B cell (primary cell): ENCODE measurements around the gene HSBP1. TPM values are rescaled to one million over a fixed set of nuclear protein-coding genes. Genes with fewer than 3 reads are reported as not detected.

Experiments
- ATAC-seq: fragments of 200-7000 bp; cut with Tn5 transposase; one replicate; pipeline ENCODE4 v1.10.0; 2021; ENCODE audit warnings: low read depth, mild to moderate bottlenecking, moderate number of reproducible peaks, moderate library complexity
- CTCF ChIA-PET: fragments of 350-600 bp; sonication (Branson Sonifier 250); formaldehyde crosslinking; loops from one replicate; lab custom pipeline; 2021; ENCODE audit warnings: antibody characterized with exemption, inconsistent platforms; lab: Charles Lee
- POLR2A ChIA-PET: fragments of 350-600 bp; sonication (Branson Sonifier 250); formaldehyde crosslinking; loops from one replicate; lab custom pipeline; 2021; ENCODE audit warnings: antibody characterized with exemption; lab: Charles Lee
- DNase-seq: peaks from one replicate; pipeline ENCODE4 v3.0.0; 2013
- H2AFZ ChIP-seq: 2 replicates; pipeline ENCODE4 v1.6.1; 2012; ENCODE audit warnings: mild to moderate bottlenecking, low read depth, low read length; ENCODE audit not compliant: insufficient read depth, poor library complexity, severe bottlenecking
- H3K27ac ChIP-seq, 2 donors: 1 replicate in 1 of 2; 2 replicates in 1 of 2; pipeline ENCODE4 v1.5.1; 2012 to 2013; ENCODE audit warnings: low read length in 2 of 2, mild to moderate bottlenecking in 2 of 2, moderate library complexity in 1 of 2
- H3K27me3 ChIP-seq, 4 experiments: fragments of 200-600 bp in 1 of 4; sonication (generic) in 1 of 4; replicated peaks in 1 of 4; 1 replicate in 2 of 4; 2 replicates in 2 of 4; pipeline versions ENCODE4 v1.6.1 to v1.7.0; 2013 to 2016; ENCODE audit warnings: low read length in 3 of 4, mild to moderate bottlenecking in 2 of 4, mixed read lengths in 1 of 4, moderate library complexity in 1 of 4; ENCODE audit not compliant: insufficient read depth in 4 of 4, control insufficient read depth in 3 of 4; ENCODE audit errors: control extremely low read depth in 1 of 4
- H3K36me3 ChIP-seq, 2 experiments: replicated peaks in 1 of 2; 1 replicate in 1 of 2; 2 replicates in 1 of 2; pipeline versions ENCODE4 v1.6.1 to v1.7.1; 2013; ENCODE audit warnings: low read length in 1 of 2; ENCODE audit not compliant: insufficient read depth in 2 of 2, control insufficient read depth in 1 of 2; ENCODE audit errors: control extremely low read depth in 1 of 2, extremely low read depth in 1 of 2
- H3K4me1 ChIP-seq, 2 donors: fragments of 200-600 bp in 1 of 2; sonication (generic) in 1 of 2; 1 replicate in 1 of 2; 2 replicates in 1 of 2; pipeline versions ENCODE4 v1.5.1 to v1.6.1; 2013 to 2017; ENCODE audit warnings: low read length in 2 of 2; ENCODE audit not compliant: control insufficient read depth in 2 of 2, insufficient read depth in 2 of 2
- H3K4me2 ChIP-seq: replicated peaks from 2 replicates; pipeline ENCODE3; 2012; ENCODE audit warnings: mild to moderate bottlenecking, low read depth, low read length; ENCODE audit not compliant: poor library complexity, severe bottlenecking
- H3K4me3 ChIP-seq, 5 experiments: fragments of 200-600 bp in 1 of 5; sonication (generic) in 1 of 5; 1 replicate in 3 of 5; 2 replicates in 2 of 5; pipeline versions ENCODE4 v1.5.1 to v1.7.0; 2011 to 2016; ENCODE audit warnings: low read length in 4 of 5, mild to moderate bottlenecking in 4 of 5, low read depth in 2 of 5, control low read depth in 1 of 5, moderate library complexity in 1 of 5; ENCODE audit not compliant: insufficient read depth in 1 of 5; ENCODE audit errors: control extremely low read depth in 1 of 5, extremely low read depth in 1 of 5
- H3K79me2 ChIP-seq: fragments of 200-600 bp; sonication (generic); one replicate; pipeline ENCODE4 v1.6.0; 2016; ENCODE audit warnings: low read length; ENCODE audit not compliant: control insufficient read depth, insufficient read depth
- H3K9ac ChIP-seq: fragments of 200-600 bp; sonication (generic); 2 replicates; pipeline ENCODE4 v1.6.1; 2017; ENCODE audit warnings: mild to moderate bottlenecking, low read length, moderate library complexity
- H3K9me3 ChIP-seq, 3 donors: one replicate each; pipeline versions ENCODE4 v1.6.1 to v1.7.1; 2013; ENCODE audit warnings: low read length in 2 of 3; ENCODE audit not compliant: control insufficient read depth in 2 of 3, insufficient read depth in 1 of 3; ENCODE audit errors: control extremely low read depth in 1 of 3
- H4K20me1 ChIP-seq: 2 replicates; pipeline ENCODE4 v1.6.0; 2012; ENCODE audit warnings: mild to moderate bottlenecking, low read length; ENCODE audit not compliant: insufficient read depth, control insufficient read depth, poor library complexity, severe bottlenecking
- H3K27ac Mint-ChIP-seq: one replicate; pipeline ENCODE4 v1.8.0; 2021; ENCODE audit warnings: mixed read lengths
- H3K27me3 Mint-ChIP-seq: one replicate; pipeline ENCODE4 v1.8.0; 2021; ENCODE audit warnings: mixed read lengths
- H3K4me1 Mint-ChIP-seq: one replicate; pipeline ENCODE4 v1.8.0; 2021; ENCODE audit warnings: mixed read lengths
- H3K4me3 Mint-ChIP-seq: one replicate; pipeline ENCODE4 v1.8.0; 2021; ENCODE audit warnings: mixed read lengths
- H3K9me3 Mint-ChIP-seq: one replicate; pipeline ENCODE4 v1.8.0; 2022; ENCODE audit warnings: mixed read lengths; ENCODE audit not compliant: insufficient read depth
- CTCF ChIP-seq: fragments of 200-600 bp; IDR thresholded peaks from one replicate; pipeline ENCODE4 v1.8.0; 2022; ENCODE audit warnings: antibody characterized with exemption, mild to moderate bottlenecking
- EZH2 ChIP-seq: IDR thresholded peaks from 2 replicates; pipeline ENCODE4 v1.6.1; 2012; ENCODE audit warnings: borderline replicate concordance, low read depth, mild to moderate bottlenecking, moderate library complexity, low read length; ENCODE audit not compliant: insufficient read depth, poor library complexity, severe bottlenecking
- WGBS: methylation state at CpG from one replicate; pipeline ENCODE4 v1.1.5; 2013; ENCODE audit warnings: missing lambda C conversion rate; ENCODE audit not compliant: insufficient coverage; 5-methylcytosine and 5-hydroxymethylcytosine counted together
- intact Hi-C: fragments of 100-400 bp; cut with micrococcal nuclease; formaldehyde crosslinking; loops from one replicate; pipeline ENCODE4 v1.10.0; 2022
- polyA plus RNA-seq: library from polyadenylated mRNA; depleted of rRNA; stranded (reverse); fragments of >200 nt; gene quantifications from 2 replicates; pipeline ENCODE4 v1.2.3, GENCODE V29; 2012
- total RNA-seq, 2 donors: library from RNA; stranded (reverse); fragments of 120-200 nt in 1 of 2; gene quantifications; 1 replicate in 1 of 2; 2 replicates in 1 of 2; pipeline versions ENCODE4 v1.2.3 to v1.2.4, GENCODE V29; 2013 to 2022

HSBP1 gene
- total and polyA plus RNA-seq, 2 donors (not counting 1 experiment from before 2014, with no cell fraction given): 4.8 to 39.6 TPM

- no peak overlapping the region for H3K4me2 ChIP-seq
- 97% methylated on average over 8 of the region's 8 CpGs for WGBS
- ATAC-seq (no peak), DNase-seq (no peak)
- H3K27me3 Mint-ChIP-seq: peaks cover 30% of the 10 kb centered on the region
- no peak overlapping the region for H2AFZ ChIP-seq
- no peaks in the 10 kb centered on the region for H3K79me2 ChIP-seq
- intact Hi-C loops: no loop called here
- POLR2A ChIA-PET: no interaction called here
- no peaks in the 10 kb centered on the region for H3K4me1 Mint-ChIP-seq
- no peak overlapping the region for H3K4me3 ChIP-seq
- no peaks in the 10 kb centered on the region for H4K20me1 ChIP-seq
- no peak overlapping the region for H3K27ac ChIP-seq
- no peak overlapping the region for H3K4me3 Mint-ChIP-seq
- CTCF ChIA-PET: no interaction called here
- TF ChIP-seq CTCF: no peak
- no peak for TF ChIP-seq EZH2
- H3K27ac Mint-ChIP-seq: no peak overlapping the region
- no peaks in the 10 kb centered on the region for H3K36me3 ChIP-seq
- H3K4me1 ChIP-seq: no peaks in the 10 kb centered on the region
- peaks cover 0 to 5% (median 1%) of the 10 kb centered on the region in 4 experiments for H3K27me3 ChIP-seq
- peaks cover 0 to 2% (median 0%) of the 10 kb centered on the region in 3 donors for H3K9me3 ChIP-seq
- H3K9ac ChIP-seq: no peak overlapping the region
- H3K9me3 Mint-ChIP-seq: no peaks in the 10 kb centered on the region
These were observed 46.1 kb downstream of the HSBP1 start for GRCh38 chr16:83853834-83854233.

GRCh38 chr16:83854420-83854819, 46.6 kb downstream of the HSBP1 start:
- TF ChIP-seq CTCF: no peak
- TF ChIP-seq EZH2: no peak
- Histone ChIP-seq H3K9me3 (peaks cover 0 to 2% (median 0%) of the 10 kb centered on the region in 3 donors), H4K20me1 (no peaks in the 10 kb centered on the region), H3K36me3 (no peaks in the 10 kb centered on the region), H3K4me1 (no peaks in the 10 kb centered on the region), H3K9ac (no peak overlapping the region), H2AFZ (no peak overlapping the region), H3K4me3 (no peak overlapping the region), H3K4me2 (no peak overlapping the region), H3K27ac (no peak overlapping the region), H3K79me2 (no peaks in the 10 kb centered on the region), H3K27me3 (peaks cover 0 to 5% (median 1%) of the 10 kb centered on the region in 4 experiments)
- Mint-ChIP-seq H3K9me3 (no peaks in the 10 kb centered on the region), H3K4me3 (no peak overlapping the region), H3K27me3 (peaks cover 32% of the 10 kb centered on the region), H3K27ac (no peak overlapping the region), H3K4me1 (no peaks in the 10 kb centered on the region)
- POLR2A ChIA-PET: no interaction called here
- no peak for DNase-seq
- intact Hi-C loops: no loop called here
- CTCF ChIA-PET: no interaction called here
- no peak for ATAC-seq
- WGBS: 80% methylated on average over 3 of the region's 9 CpGs
